HG03097 (cell line): ENCODE data around the gene RAB29.
A peak's percentile ranks its signal among the peaks of the same experiment; 100 is the strongest.
"Not testable (repeated sequence)": the region's sequence is repeated elsewhere in the genome, so short reads cannot be mapped to it uniquely, and the experiment has no call there.

Experiments
- ATAC-seq: cut with Tn5 transposase; IDR thresholded peaks from one replicate; pipeline ENCODE4 v1.9.1; 2021; ENCODE audit not compliant: unreplicated experiment, low FRiP score

RAB29 gene, protein sequence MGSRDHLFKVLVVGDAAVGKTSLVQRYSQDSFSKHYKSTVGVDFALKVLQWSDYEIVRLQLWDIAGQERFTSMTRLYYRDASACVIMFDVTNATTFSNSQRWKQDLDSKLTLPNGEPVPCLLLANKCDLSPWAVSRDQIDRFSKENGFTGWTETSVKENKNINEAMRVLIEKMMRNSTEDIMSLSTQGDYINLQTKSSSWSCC

DNA sequence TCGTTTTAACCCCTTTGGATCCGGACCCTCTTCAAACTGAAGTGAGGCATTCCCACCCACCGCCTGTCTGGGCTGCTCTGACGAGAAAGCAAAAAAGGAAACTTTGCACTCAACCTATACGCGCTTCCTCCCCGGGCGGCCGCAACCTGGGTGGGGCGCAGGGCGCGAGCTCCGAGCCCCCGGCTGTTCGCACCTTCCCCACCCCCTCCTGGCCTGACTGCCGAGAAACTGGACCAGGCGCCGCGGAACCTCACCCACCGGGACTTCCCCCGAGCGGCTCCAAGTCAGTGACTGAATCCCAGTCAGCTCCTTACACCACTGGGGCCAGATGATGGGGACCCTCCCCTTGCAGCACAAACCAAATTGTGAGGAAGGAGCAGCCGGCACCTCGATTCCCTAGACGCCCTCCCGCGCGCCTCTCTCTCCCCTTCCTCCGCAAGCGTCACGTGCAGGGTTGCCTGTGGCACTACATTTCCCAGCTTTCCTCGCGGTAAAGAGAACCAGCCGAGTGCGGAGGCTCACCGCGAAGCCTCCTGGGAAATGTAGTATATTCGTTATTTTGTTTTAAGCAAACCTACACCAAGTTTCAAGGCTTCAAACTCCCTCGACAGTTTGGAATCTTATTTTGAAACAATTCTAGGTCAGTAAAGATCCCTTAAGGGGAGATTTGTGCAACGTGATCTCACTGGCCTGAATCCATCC is at the start of gene RAB29:
Gene RAB29 (minus strand): TSS at position 468 of the 702 bp plus-strand sequence. CDS start 526 bp downstream, outside the sequence.
- peak; percentile 60 for ATAC-seq

DNA sequence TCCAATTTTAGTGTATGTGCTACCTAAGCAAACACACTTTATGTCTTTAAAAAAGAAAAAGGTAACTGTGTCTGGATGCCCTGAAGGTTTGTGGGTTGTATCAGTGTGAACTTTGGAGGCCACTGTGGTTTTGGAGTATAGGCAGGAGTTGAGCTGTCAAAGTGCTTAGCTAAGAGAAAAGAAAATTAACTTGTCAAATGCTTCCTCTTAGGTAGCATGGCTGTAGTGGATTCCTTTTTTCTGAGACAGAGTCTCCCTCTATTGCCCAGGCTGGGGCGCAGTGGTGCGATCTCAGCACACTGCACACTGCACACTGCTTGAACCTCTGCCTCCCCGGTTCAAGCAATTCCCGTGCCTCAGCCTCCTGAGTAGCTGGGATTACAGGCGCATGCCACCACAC is 48.9 kb upstream of the RAB29 start:
- ATAC-seq = no peak

DNA sequence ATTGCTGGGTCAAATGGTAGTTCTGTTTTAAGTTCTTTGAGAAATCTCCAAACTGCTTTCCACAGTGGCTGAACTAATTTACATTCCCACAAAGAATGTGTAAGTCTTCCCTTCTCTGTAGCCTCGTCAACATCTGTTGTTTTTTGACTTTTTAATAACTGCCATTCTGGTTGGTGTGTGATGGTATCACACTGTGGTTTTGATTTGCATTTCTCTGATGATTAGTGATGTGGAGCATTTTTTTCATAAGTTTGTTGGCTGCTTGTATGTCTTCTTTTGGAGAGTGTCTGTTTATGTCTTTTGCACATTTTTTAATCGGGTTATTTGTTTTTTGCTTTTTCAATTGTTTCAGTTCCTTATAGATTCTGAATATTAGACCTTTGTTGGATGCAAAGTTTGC is 48.0 kb upstream of the RAB29 start:
- not testable (repeated sequence) for ATAC-seq

DNA sequence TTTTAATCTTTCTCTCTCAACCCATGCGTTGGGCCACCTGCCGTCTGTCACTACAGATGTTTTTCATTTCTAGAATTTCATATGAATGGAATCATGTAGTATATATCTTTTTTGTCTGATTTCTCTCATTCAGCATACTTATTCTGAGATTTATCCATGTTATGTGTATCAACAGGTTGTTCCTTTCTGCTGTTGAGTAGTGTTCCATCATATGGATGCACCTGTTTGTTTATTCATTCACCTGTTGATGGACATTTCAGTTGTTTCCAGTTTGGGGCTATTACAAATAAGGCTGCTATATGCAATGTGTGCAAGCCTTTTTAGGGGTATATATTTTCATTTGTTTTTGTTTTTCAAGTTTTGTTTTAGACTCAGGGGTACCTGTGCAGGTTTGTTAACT is 47.1 kb upstream of the RAB29 start:
- ATAC-seq = no peak

DNA sequence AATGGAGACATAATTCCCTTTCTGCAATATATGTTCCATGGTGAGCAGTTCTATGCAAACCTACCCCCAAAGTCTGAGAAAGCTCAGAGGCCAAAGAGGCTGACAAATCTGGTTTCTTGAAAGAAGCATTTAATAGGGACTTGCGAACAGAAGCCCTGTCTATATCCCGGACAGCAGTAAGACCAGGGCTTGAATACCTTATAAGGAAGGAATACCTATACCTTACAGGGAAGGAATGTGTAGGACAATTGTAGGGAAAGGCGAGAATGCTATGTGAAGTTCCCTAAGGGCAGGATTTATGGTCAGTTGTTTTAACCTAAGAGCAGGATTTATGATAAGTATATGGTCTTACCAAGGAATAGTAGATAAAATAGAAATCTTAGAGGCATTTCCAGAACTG is 42.7 kb upstream of the RAB29 start:
- ATAC-seq = no peak

DNA sequence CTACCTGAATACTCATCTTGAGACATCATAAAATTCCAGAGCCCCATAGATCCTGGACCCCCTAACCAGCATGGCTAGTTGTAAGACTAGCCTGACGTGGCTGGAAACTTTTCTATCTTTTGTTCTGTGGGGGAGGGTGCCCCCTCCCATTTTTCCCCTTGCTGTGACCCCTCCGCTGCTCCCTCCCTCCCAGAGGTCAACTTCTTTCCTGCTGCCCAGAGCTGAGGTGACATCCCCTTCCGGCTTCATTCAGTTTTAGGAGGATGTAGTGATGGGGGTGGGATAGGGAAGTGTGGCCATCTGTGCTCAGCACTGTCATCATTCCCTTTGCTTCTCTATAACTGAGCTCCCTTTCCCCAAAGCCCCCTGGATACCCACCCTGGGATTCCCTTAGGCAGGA is 42.1 kb upstream of the RAB29 start:
- ATAC-seq = no peak

DNA sequence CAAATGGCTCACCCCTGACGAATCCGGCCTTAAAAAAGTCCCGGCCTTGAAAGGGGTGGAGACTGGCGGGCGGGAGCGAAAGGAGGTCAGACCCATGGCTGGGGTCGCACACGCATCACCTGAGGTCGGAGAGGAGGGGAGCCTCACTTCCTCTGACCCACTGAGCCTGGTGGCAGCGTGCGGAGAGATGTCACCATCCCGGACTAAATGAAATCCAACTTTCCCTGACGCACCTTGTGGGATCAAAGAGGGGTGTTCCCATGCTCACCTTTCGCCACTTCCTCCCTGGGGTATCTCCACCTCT is 38.4 kb upstream of the RAB29 start:
- ATAC-seq = no peak

DNA sequence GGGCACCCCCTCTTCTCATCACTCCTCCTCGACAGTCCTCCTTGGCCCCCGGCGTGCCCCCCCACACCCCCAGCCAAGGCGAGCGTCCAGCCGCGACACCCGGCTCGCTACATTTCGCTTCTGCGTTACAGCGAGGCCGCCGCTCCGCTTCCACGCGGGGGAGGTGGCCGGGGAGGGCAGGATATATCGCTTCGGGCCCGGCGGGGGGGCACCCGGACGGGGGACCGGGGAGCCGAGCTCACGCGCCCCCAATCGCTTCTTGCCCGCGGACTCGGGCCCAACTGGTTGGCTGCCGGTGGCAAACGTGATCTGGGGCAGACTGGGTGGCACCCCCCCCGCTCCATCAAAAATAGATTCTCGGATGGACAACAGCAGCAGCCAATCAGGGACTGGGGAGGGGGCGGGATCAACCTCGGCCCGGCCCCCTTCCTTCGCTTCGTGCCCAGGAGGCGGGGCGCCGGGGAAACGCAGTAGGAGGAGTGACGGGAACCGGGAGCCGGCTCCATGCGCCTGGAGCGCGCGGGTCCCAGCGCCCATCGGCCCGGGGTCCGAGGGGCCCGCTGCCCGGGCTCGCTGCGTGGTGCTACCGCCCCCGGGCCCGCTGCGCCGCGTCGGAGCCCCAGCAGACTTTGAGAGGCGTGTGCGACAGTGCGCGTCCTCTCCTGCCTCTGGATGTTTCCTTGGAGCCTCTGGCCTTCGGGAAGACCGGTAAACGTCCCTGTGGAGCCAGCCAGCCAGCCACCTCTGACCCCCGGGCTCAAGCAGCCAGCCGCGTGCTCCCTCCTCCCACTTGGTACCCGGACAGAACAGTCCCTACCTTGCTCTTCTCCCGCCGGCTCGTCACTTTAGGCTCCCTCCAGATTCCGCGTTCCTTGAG is 37.8 kb upstream of the RAB29 start, which contains the start of gene SLC41A1:
Gene SLC41A1 (minus strand): TSS at position 321 of the 877 bp plus-strand sequence. CDS start 2,757 bp downstream, outside the sequence.
- peak; percentile 65 for ATAC-seq

DNA sequence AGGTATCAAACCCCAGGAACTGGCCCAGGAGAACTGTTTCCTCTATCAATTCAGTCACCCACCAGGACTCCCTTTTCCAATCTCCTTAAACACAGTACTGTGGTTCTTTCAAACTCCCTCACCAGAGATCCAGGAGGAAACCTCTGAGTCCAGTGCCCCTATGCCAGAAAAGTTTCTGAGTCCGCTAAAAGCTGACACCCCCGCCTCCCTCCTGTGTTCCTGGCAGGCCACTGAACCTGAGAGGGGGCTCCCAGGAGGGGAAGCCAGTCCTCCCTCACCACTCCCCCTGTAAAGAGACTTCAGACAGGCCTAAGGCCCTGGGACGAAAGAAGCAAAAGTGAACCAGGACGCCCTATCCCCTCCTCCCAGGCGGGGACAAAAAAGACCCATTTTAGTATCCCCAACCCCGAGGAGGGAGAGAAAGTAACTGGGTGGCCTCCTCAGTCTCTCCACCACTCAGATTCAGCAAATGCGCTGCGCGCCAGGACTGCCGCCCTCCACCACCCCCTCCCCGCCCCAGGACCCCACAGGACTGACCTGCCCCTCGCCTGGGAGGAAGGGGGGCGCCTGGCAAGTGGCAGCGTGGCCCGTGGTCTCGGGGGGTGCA is 37.1 kb upstream of the RAB29 start:
- ATAC-seq = no peak

DNA sequence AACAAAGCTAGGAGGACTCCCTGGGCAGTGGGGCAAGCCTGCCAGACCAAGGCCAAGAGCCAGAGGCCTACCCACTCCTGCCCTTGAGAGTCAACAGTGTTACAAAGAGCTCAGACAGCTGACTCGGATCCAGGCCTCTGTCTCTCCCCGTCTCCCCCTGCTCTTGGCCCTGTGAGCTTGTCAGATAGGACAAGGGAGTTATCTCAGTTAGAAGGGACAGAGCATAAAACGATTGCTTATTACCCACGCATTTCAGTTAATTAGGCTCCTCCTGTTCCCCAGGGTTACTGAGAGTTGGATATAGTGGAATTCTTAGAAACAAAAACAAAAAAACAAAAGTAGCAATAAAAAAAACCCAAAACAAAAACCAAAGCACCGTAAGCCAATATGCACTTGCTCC is 36.4 kb upstream of the RAB29 start:
- no peak for ATAC-seq

DNA sequence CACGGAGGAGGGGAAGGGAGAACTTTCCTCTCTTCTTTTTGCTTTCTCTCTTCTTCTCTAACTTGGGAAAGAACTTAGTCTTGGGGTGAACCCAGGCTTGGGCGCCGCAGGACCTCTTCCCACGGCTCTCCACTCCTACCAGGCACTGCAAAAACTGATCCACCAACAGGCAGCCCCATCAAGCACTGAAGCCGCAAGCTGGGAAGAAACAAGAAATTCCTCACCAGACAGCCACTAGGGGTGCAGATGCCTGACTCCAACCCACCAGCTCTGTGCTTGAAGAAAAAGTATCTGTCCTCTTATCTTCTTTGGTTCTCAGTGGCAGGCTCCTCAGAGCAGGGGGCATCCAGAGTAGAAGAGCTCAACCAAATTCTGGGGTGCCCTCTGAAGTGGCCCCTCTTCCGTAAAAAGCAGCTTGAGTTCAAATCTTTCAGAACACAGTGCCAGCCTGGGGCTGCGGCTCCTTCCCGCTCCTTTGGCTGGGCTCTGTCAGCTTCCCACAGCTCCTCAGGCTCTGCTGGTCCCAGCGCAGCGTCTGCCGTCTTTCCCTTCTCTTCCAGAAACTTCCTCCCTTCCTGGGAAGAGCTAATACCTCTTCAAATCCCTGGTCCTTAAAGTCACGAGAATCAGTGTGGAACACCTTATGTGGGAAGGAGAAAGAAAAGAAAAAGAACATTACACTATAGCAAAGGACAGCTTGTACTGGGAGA is 35.3 kb upstream of the RAB29 start:
- no peak for ATAC-seq

DNA sequence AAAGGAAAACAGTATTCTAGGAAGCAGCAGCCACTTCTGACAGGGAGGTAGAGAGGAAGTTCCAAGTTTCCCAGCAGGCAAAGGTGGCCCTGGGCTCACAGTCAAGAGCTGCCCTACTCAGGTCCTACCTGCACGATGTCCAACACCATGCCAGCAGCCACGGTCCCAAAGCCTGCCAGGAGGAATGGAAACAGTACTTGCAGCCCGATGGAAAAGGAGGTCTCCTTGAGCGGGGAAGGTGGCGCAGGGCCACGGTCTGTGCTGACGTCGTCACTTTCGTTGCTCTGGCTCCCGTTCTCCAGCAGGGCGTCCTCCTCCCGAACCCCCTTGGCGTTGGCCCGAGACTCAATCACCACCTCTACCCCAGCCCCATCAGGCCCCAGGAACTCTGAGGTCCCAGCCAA is 34.7 kb upstream of the RAB29 start:
- ATAC-seq = no peak

DNA sequence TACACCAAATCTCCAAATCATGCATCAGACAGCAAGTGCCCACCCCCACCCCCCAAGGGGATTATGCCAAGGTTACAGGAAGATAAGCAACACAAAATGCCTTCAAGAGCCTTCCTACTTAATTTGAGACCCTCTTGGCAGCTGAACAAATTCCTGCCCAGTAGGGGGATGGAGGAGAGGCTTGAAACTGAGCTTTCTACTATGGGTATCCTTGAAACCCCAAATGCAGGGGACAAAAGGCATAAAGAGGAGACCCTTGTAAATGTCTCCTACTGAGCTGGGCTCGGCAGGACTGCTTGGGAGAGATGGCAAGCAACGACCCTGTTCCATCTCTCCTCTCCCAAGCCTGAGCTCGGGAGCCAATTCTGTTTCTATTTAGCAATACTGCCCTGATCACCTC is 34.2 kb upstream of the RAB29 start:
- ATAC-seq = no peak

DNA sequence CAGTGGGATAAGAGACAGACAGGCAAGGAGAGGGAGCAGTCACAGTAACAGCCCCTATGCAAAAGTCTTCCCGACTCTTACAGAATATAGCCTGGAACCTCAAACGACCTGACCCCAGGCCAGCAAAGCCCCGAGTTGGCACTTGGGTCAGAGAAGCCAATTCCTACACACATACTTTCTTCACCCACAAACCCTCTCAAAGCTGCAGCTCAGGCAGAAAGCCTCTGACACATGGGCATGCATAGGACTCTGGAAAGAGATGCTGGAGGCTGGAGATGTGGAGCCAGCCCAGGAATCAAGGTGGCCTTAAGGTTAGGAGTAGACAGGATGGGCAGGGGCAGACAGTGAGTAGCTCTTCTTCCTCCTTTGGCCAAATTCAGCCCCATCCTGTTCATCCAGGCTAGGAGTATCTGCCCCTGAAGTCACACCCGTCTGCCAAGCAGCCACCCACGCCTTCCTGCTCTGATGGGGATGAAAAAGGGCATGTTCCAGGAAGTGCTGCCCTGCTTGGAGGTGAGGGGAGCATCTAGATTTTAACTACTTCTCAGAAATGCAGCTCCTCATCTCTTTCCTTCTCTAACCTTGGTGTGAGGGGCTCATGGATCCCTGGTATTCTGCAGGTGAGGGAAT is 29.9 kb upstream of the RAB29 start:
- ATAC-seq = no peak

DNA sequence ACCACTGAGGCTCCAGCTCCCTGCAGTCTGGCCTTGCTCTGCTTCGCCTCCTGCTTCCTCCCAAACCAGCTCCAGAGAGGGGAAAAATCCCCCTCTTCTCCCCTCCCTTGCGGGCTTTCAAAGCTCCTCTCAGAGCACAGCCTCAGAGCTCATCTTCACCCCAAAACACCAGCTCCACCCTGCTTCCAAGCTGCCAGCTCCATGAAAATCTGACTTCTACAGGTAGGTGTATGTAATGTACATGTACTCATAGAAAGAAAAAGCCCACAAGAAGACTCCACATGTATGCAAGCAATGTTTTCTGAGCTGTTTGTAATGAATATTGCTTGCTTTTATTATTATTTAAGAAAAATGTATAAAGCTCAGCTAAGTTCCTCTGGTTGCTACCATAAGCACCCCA is 29.3 kb upstream of the RAB29 start:
- no peak for ATAC-seq

DNA sequence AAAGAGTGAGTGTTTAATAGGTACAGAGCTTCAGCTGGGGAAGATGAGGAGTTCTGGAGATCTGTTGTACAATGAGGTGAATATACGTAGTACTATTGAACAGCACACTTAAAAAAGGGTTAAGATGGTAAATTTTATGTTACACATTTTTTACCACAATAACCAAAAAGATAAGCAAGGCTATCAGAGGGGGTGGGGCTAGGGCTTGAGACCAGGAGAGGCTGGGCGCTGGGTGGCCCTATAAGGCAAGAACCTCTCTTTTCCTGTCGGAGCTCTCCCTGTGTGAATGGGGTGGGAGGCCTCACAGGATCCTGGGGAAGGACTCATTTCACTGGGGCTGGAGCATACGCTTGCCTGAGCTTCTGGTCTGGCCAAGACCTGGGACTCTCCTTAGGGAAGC is 28.7 kb upstream of the RAB29 start:
- no peak for ATAC-seq

DNA sequence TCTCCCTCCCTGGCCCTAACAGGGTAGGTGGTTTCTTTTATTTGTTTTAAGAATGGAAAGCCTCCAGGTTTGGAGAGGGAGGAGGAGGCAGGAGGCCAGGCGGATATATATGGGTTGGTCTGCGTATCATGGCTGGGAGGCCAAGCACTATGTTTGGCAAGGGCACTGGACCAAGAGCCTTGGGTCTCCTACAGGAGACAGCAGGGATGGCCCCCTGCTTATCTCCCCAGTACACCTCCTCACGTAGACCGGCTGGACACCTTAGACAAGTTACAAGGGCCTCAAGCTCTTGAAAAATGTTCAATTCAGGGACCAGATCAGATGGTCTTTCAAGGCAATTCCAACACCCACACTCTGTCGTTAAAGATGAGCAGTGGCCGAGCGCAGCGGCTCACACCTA is 26.8 kb upstream of the RAB29 start:
- no peak for ATAC-seq

DNA sequence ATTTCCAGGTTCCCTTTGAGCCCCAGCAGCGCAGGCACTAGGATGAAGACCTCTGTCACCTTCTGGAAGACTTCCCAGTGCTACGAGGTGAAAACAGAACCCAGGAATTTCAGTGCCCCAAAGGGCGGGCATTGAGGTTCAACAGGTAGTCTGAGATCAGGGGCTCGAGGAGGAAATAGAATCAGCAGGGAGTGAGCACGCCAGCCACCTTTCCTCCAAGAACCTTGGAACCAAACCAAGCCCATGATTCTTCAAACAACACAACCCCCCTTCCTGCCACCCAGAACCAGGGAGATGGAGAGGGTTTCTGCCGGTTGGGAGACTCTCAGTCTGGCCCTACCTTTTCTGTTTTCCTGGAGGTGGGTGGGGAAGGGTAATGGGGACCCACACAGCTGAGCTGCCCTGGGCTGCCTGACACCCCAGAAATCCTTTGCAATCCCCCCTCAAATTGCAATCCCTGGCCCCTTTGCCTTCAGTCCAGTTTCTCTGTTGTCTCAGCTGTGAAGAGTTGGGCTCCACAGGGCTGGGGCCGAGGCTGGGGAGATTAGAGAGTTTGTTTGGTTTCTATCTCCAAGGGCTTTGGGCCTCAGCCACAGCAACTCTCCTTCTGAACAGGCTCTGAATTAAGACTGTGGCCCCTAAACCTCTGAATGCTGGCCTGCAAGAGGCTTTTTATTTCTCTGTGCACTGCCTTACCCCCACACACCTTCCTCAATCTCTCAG is 25.9 kb upstream of the RAB29 start:
- ATAC-seq = no peak

DNA sequence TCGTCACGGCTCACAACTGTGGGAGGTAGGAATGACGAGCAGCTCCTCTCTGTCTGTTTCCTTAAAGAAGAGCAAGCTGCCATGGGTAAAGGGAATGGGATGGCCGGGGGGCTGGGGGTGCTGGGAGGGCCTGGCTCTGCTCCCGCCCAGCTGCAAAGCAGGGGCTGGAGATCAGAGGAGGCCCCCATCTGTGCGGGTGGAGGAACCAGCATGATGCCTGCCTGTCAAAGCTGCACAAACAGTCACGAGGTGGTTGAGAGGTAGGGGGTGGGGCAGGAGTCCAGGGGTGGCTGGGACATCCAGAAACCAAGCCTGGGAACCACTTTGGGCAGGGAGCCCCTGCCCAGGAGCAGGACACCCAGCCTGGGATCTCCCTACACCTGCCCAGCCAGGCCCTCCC is 25.1 kb upstream of the RAB29 start:
- ATAC-seq = no peak

DNA sequence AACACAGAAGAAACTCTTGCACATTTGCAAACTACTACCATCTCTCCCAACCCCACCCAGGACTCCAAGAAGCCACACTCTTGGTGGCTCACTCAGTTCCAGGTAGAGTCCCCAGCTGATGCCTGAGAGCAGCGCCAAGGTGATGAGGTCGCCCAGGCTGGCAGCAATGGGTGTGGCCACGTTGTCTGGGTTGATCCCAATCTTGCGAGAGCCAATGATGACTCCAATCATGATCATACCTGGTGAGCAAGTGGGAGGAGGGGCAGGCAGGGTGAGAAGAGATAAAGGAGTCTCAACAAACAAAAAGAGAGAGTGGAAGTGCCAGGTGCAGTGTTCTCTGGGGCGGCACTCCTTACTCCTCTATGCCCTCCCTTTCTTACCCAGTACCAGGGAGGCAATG is 23.3 kb upstream of the RAB29 start:
- ATAC-seq = no peak
